Thymus (tissue), 11 donors: ENCODE measurements around the gene HMGCS2. TPM values are rescaled to one million over a fixed set of nuclear protein-coding genes. Genes with fewer than 3 reads are reported as not detected.

Experiments used
- DNase-seq, 9 donors: peaks; one replicate each; pipeline ENCODE4 v3.0.0-alpha.2; 2013; ENCODE audit warnings: low spot score in 9 of 9, low read depth in 6 of 9, missing footprints in 1 of 9
- H3K27ac ChIP-seq, 2 donors: one replicate each; pipeline ENCODE4 v1.5.1; 2013; ENCODE audit warnings: control low read depth in 1 of 2, low read depth in 1 of 2, low read length in 1 of 2, mild to moderate bottlenecking in 1 of 2, moderate library complexity in 1 of 2
- H3K27me3 ChIP-seq, 2 donors: one replicate each; pipeline ENCODE4 v1.5.1; 2013; ENCODE audit warnings: low read length in 1 of 2; ENCODE audit not compliant: control insufficient read depth in 2 of 2, insufficient read depth in 1 of 2
- H3K36me3 ChIP-seq, 2 donors: one replicate each; pipeline ENCODE4 v1.5.1; 2013; ENCODE audit warnings: low read length in 1 of 2, mild to moderate bottlenecking in 1 of 2, moderate library complexity in 1 of 2; ENCODE audit not compliant: control insufficient read depth in 2 of 2, insufficient read depth in 2 of 2
- H3K4me1 ChIP-seq, 2 donors: one replicate each; pipeline ENCODE4 v1.5.1; 2013; ENCODE audit warnings: low read length in 2 of 2; ENCODE audit not compliant: control insufficient read depth in 2 of 2, insufficient read depth in 2 of 2
- H3K4me3 ChIP-seq, 2 donors: one replicate each; pipeline ENCODE4 v1.5.1; 2013; ENCODE audit warnings: low read length in 2 of 2, control low read depth in 1 of 2, mild to moderate bottlenecking in 1 of 2
- H3K9me3 ChIP-seq, 2 donors: one replicate each; pipeline ENCODE4 v1.5.1; 2013; ENCODE audit warnings: low read length in 1 of 2, mild to moderate bottlenecking in 1 of 2; ENCODE audit not compliant: control insufficient read depth in 2 of 2, insufficient read depth in 1 of 2
- WGBS: extraction: QIAGEN DNeasy Blood & Tissue Kit; methylation state at CpG from one replicate; pipeline ENCODE4 v1.1.7; 2013; 5-methylcytosine and 5-hydroxymethylcytosine counted together
- polyA plus RNA-seq: library from polyadenylated mRNA; stranded (reverse); fragments of 200-250 nt; gene quantifications from one replicate; pipeline ENCODE4 v1.2.3, GENCODE V29; 2013
- total RNA-seq: library from RNA; stranded (reverse); fragments of 120-200 nt; gene quantifications from one replicate; pipeline ENCODE4 v1.2.4, GENCODE V29; 2013
- donor health status: healthy.

The HMGCS2 gene
- total and polyA plus RNA-seq, 2 donors = 1.5 to 3.9 TPM

DNA sequence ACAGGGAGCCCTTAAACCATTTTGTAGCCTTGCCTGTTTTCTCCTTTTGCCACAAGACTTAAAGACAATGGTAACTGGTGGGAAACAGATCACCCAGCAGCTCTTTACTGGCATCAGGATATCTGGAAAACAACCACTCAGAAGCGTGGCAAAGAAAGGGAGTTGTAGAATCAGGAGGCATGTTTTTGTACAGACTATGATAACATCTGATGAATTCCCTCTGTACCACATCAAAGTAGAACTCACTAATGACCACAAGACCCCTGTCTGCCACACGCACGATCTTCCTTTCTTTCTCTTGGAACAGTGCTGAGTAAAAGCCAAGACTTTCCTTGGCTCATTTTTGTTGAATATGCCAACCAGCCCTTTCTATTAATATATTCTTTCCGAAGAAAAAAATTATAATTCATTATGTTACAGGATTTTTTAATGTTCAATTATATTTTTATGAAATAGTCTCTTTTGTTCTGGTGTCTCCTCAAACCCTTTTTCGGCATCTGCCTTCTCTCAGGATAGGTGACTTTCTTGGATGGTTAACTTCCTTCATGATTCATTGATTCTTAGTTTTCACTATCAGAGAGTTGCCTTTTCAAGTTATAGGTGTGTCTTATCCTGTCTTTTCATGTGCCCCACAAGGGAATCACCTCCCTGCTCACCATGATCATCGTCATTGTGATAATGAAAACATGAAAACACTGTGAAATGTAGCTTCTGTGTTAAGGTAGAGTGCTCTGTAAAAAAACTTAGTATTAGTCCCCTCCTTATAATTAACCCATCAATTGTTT, 64.8 kb downstream of the HMGCS2 start:
- Histone ChIP-seq H3K27ac (no peak overlapping the region), H3K36me3 (no peaks in the 10 kb centered on the region), H3K9me3 (peaks cover 2 to 6% of the 10 kb centered on the region in 2 donors), H3K4me3 (no peak overlapping the region), H3K27me3 (no peaks in the 10 kb centered on the region), H3K4me1 (no peaks in the 10 kb centered on the region)
- no peak for DNase-seq
- WGBS = 63% methylated on average over 6 of the region's 6 CpGs

DNA sequence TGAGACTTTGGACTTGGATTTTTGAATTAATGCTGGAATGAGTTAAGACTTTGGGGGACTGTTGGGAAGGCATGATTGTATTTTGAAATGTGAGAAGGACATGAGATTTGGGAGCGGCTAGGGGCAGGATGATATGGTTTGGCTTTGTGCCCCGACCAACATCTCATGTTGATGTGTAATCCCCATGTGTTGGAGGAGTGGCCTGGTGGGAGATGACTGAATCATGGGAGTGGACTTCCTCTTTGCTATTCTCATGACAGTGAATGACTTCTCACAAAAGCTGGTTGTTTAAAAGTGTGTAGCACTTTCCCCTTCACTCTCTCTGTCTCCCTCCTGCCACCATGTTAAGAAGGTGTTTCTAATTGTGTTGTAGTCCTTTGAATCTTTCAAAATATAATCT, 66.3 kb downstream of the HMGCS2 start:
- Histone ChIP-seq H3K36me3 (no peaks in the 10 kb centered on the region), H3K4me3 (no peak overlapping the region), H3K4me1 (no peaks in the 10 kb centered on the region), H3K9me3 (peaks cover 2 to 6% of the 10 kb centered on the region in 2 donors), H3K27ac (no peak overlapping the region), H3K27me3 (no peaks in the 10 kb centered on the region)
- DNase-seq = no peak
- WGBS = 88% methylated on average over 2 of the region's 2 CpGs

DNA sequence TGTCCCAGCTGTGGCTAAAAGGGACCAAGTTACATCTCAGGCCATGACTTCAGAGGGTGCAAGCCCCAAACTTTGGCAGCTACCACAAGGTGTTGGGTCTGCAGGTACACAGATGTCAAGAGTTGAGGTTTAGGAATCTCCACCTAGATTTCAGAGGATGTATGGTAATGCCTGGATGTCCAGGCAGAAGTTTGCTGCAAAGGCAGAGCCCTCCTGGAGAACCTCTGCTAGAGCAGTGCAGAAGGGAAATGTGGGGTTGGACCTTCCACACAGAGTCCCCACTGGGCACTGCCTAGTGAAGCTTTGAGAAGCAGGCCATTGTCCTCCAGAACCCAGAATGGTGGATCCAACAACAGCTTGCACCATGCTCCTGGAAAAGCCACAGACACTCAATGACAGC, 67.0 kb downstream of the HMGCS2 start:
- Histone ChIP-seq H3K27ac (no peak overlapping the region), H3K27me3 (no peaks in the 10 kb centered on the region), H3K36me3 (no peaks in the 10 kb centered on the region), H3K4me1 (no peaks in the 10 kb centered on the region), H3K9me3 (peaks cover 2 to 6% of the 10 kb centered on the region in 2 donors), H3K4me3 (no peak overlapping the region)
- DNase-seq = no peak

DNA sequence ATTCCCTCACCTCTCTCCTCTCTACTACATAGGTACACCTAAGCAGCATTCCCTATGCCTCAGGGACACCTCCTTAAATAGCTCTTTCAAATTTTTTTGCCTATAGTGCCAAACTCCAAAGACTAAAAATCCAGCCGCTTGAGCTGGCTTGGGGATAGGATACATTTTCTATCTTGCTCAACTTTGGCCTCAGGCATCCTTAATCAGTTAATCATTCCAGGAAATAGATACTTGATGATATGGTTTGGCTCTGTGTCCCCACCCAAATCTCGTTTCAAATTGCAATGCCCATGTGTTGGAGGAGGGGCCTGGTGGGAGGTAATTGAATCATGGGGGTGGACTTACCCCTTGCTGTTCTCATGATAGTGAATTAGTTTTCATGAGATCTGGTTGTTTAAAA, 68.4 kb downstream of the HMGCS2 start:
- WGBS = 91% methylated on average over 2 of the region's 2 CpGs
- H3K4me1 ChIP-seq = no peaks in the 10 kb centered on the region

More for the DNA sequence above, 68.4 kb downstream of the HMGCS2 start:
- DNase-seq = no peak
- Histone ChIP-seq H3K27ac (no peak overlapping the region), H3K4me3 (no peak overlapping the region), H3K9me3 (peaks cover 2 to 6% of the 10 kb centered on the region in 2 donors), H3K27me3 (no peaks in the 10 kb centered on the region), H3K36me3 (no peaks in the 10 kb centered on the region)

Other genes starting within 250 kb of the HMGCS2 start
- gene ZNF697, start 120.6 kb downstream of the HMGCS2 start, total RNA-seq = 1.3 TPM
- gene ZNF697, start 120.6 kb downstream of the HMGCS2 start, polyA plus RNA-seq = 1.2 TPM
- 65.7 TPM for gene PHGDH, start 57.0 kb downstream of the HMGCS2 start, total RNA-seq
- 13.4 TPM for gene PHGDH, start 57.0 kb downstream of the HMGCS2 start, polyA plus RNA-seq
- 0.76 TPM for gene REG4, start 42.6 kb upstream of the HMGCS2 start, total RNA-seq
- gene REG4, start 42.6 kb upstream of the HMGCS2 start, polyA plus RNA-seq = 1.2 TPM
- gene ADAM30, start 127.6 kb upstream of the HMGCS2 start, total RNA-seq = not detected
- gene ADAM30, start 127.6 kb upstream of the HMGCS2 start, polyA plus RNA-seq = not detected